HG03097 (cell line): Measurements from ENCODE around the gene RASL11B.
"Not testable (repeated sequence)": the region's sequence is repeated elsewhere in the genome, so short reads cannot be mapped to it uniquely, and the experiment has no call there.

ENCODE experiments used
- ATAC-seq: cut with Tn5 transposase; IDR thresholded peaks from one replicate; pipeline ENCODE4 v1.9.1; 2021; ENCODE audit not compliant: unreplicated experiment, low FRiP score

The RASL11B gene

GRCh38 chr4:52861879-52862616 lies at the start of gene RASL11B:
Gene RASL11B (plus strand): TSS chr4:52862317. CDS start chr4:52862508, 191 bp downstream.
- peak; percentile 99 for ATAC-seq

GRCh38 chr4:52813546-52813945 lies 48.6 kb upstream of the RASL11B start:
- no peak for ATAC-seq

- ATAC-seq = no peak
These were observed 39.5 kb upstream of the RASL11B start for GRCh38 chr4:52822583-52822971.

GRCh38 chr4:52822972-52823701 lies 39.0 kb upstream of the RASL11B start:
- ATAC-seq = no peak

GRCh38 chr4:52823702-52824092 lies 38.4 kb upstream of the RASL11B start:
- no peak for ATAC-seq

- ATAC-seq = no peak
These were observed 37.9 kb upstream of the RASL11B start for GRCh38 chr4:52824270-52824602.

- ATAC-seq = no peak
These were observed 37.3 kb upstream of the RASL11B start for GRCh38 chr4:52824603-52825459.

- ATAC-seq = no peak
These were observed 36.5 kb upstream of the RASL11B start for GRCh38 chr4:52825460-52826090.

GRCh38 chr4:52833941-52834525 lies 28.1 kb upstream of the RASL11B start:
- ATAC-seq = no peak

GRCh38 chr4:52834641-52835456 lies 27.3 kb upstream of the RASL11B start:
- ATAC-seq = not testable (repeated sequence)

- ATAC-seq = no peak
These were observed 26.0 kb upstream of the RASL11B start for GRCh38 chr4:52836120-52836519.

- ATAC-seq = no peak
These were observed 25.4 kb upstream of the RASL11B start for GRCh38 chr4:52836678-52837077.

- ATAC-seq = no peak
These were observed 24.2 kb upstream of the RASL11B start for GRCh38 chr4:52837716-52838558.

- ATAC-seq = no peak
These were observed 23.2 kb upstream of the RASL11B start for GRCh38 chr4:52838729-52839586.

GRCh38 chr4:52840531-52841370 lies 21.4 kb upstream of the RASL11B start:
- no peak for ATAC-seq

GRCh38 chr4:52841682-52842456 lies 20.2 kb upstream of the RASL11B start:
- ATAC-seq = no peak
